Esophagus squamous epithelium (tissue), 5 donors: Measurements from ENCODE around the gene AGBL5. TPM values are rescaled to one million over a fixed set of nuclear protein-coding genes. Genes with fewer than 3 reads are reported as not detected.

Experiments used
- DNase-seq: peaks from one replicate; lab custom pipeline; 2025; lab: John Stamatoyannopoulos, UW
- H3K27ac ChIP-seq, 4 donors: fragments of 200-600 bp; sonication (generic); one replicate each; pipeline ENCODE4 v1.5.1; 2016 to 2019; ENCODE audit warnings: mild to moderate bottlenecking in 1 of 4
- H3K27me3 ChIP-seq, 4 donors: fragments of 200-600 bp; sonication (generic); 1 replicate in 3 of 4; 2 replicates in 1 of 4; pipeline versions ENCODE4 v1.5.1 to v1.6.0; 2017 to 2021; ENCODE audit warnings: antibody characterized with exemption in 1 of 4
- H3K36me3 ChIP-seq, 3 donors: fragments of 200-600 bp; sonication (generic); one replicate each; pipeline ENCODE4 v1.5.1; 2016 to 2019
- H3K4me1 ChIP-seq, 3 donors: fragments of 200-600 bp; sonication (generic); one replicate each; pipeline ENCODE4 v1.5.1; 2017 to 2019
- H3K4me3 ChIP-seq, 4 donors: fragments of 200-600 bp; sonication (generic); 1 replicate in 3 of 4; 2 replicates in 1 of 4; pipeline ENCODE4 v1.5.1; 2016 to 2019; ENCODE audit warnings: mild to moderate bottlenecking in 2 of 4, moderate library complexity in 1 of 4
- H3K9me3 ChIP-seq, 3 donors: fragments of 200-600 bp; sonication (generic); one replicate each; pipeline ENCODE4 v1.5.1; 2016 to 2019
- POLR2A ChIP-seq, 4 donors: fragments of 450-650 bp; IDR thresholded peaks; one replicate each; pipeline ENCODE4 v1.6.1; 2017; ENCODE audit warnings: antibody characterized with exemption in 4 of 4, mild to moderate bottlenecking in 4 of 4, moderate library complexity in 3 of 4
- WGBS, 2 donors: methylation state at CpG; one replicate each; pipeline ENCODE4 v1.1.5; 2018; 5-methylcytosine and 5-hydroxymethylcytosine counted together
- intact Hi-C: fragments of 100-400 bp; cut with DNase I; formaldehyde crosslinking; loops from one replicate; pipeline ENCODE4 v1.15.0; 2022
- total RNA-seq, 4 donors: library from RNA; depleted of rRNA; stranded (reverse); fragments of >200 nt; gene quantifications; one replicate each; pipeline ENCODE4 v1.1.0, GENCODE V29; 2016
- TF ChIP-seq, protein P1 (sequence below), 6 experiments: fragments of 450-650 bp in 4 of 6; fragments of 200-600 bp in 2 of 6; sonication (generic) in 2 of 6; IDR thresholded peaks; one replicate each; pipeline ENCODE4 v1.5.1; 2016 to 2019; ENCODE audit warnings: antibody characterized with exemption in 6 of 6, mild to moderate bottlenecking in 4 of 6, moderate library complexity in 4 of 6
- donor health status: DM: yes; HTN: yes; CAD: no.

Gene AGBL5
- total RNA-seq, 4 donors from 2014 or later = 4.7 to 12.4 (median 9.6) TPM

DNA sequence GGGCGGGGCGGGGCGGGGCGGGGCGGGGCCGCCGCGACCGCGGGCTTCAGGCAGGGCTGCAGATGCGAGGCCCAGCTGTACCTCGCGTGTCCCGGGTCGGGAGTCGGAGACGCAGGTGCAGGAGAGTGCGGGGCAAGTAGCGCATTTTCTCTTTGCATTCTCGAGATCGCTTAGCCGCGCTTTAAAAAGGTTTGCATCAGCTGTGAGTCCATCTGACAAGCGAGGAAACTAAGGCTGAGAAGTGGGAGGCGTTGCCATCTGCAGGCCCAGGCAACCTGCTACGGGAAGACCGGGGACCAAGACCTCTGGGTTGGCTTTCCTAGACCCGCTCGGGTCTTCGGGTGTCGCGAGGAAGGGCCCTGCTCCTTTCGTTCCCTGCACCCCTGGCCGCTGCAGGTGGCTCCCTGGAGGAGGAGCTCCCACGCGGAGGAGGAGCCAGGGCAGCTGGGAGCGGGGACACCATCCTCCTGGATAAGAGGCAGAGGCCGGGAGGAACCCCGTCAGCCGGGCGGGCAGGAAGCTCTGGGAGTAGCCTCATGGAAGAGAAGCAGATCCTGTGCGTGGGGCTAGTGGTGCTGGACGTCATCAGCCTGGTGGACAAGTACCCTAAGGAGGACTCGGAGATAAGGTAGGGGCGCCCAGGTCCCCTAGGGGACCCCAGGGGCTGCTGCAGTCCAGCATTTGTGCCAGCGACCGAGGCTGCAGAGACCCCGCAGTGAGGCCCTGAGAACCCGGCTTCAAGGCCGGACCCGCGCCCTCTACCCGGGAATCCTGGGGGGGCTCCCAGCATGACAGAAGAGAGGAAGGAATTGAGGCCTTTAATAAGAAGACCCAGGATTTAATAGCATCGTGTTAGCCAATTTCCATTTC, 35.5 kb downstream of the AGBL5 start, which contains the start of gene KHK:
TSS of gene KHK (plus strand) at position 49 of the 870 bp plus-strand sequence. CDS start at position 537, 488 bp downstream.
- intact Hi-C loops = loop anchor here (5.0 kb wide), 1 partner anchor 125 kb away; no protein-coding TSS in a partner anchor
- H3K36me3 ChIP-seq = no peaks in the 10 kb centered on the region
- TF ChIP-seq POLR2A (IDR thresholded peaks at IDR 0.05) = no peak
- TF ChIP-seq, protein P1, sequence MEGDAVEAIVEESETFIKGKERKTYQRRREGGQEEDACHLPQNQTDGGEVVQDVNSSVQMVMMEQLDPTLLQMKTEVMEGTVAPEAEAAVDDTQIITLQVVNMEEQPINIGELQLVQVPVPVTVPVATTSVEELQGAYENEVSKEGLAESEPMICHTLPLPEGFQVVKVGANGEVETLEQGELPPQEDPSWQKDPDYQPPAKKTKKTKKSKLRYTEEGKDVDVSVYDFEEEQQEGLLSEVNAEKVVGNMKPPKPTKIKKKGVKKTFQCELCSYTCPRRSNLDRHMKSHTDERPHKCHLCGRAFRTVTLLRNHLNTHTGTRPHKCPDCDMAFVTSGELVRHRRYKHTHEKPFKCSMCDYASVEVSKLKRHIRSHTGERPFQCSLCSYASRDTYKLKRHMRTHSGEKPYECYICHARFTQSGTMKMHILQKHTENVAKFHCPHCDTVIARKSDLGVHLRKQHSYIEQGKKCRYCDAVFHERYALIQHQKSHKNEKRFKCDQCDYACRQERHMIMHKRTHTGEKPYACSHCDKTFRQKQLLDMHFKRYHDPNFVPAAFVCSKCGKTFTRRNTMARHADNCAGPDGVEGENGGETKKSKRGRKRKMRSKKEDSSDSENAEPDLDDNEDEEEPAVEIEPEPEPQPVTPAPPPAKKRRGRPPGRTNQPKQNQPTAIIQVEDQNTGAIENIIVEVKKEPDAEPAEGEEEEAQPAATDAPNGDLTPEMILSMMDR (IDR thresholded peaks at IDR 0.05) = no peak
- peak within 1 kb of the TSS; percentile 59 to 75 (median 72) for H3K4me3 ChIP-seq
- WGBS, 2 donors = 9 to 10% methylated on average over 7 to 10 of the region's 54 CpGs
- peak within 1 kb of the TSS; percentile 86 to 96 (median 90) for H3K27ac ChIP-seq
- peaks cover 16 to 53% (median 17%) of the 10 kb centered on the region in 3 donors for H3K4me1 ChIP-seq
- DNase-seq = no peak
- H3K27me3 ChIP-seq = no peaks in the 10 kb centered on the region
- H3K9me3 ChIP-seq = no peaks in the 10 kb centered on the region

DNA sequence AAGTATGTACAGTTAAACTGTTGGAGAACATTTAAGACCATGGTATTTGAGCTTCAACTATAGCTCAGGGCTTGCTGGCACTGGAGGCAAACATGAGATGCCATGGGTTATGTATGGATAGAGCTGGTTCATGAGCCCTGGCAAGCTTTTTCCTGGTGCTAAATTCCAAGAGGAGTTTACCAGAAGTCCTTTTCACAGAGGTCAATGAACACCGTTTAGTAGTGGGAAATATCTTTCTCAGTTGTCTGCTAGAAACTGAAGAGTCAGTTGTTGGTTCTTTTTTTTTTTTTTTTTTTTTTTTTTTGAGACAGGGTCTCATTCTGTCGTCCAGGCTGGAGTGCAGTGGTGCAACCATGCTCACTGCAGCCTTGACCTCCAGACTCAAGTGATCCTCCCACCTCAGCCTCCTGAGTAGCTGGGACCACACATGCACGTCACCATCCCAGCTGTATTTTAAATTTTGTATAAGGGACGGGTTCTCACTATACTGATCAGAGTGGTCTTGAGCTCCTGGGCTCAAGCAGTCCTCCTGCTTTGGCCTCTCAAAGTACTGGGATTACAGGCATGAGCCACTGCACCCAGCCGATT, 36.4 kb downstream of the AGBL5 start:
- no peak for DNase-seq
- Histone ChIP-seq H3K27ac (no peak overlapping the region), H3K27me3 (no peaks in the 10 kb centered on the region), H3K4me1 (peaks cover 12 to 43% (median 15%) of the 10 kb centered on the region in 3 donors), H3K9me3 (no peaks in the 10 kb centered on the region), H3K36me3 (no peaks in the 10 kb centered on the region), H3K4me3 (no peak overlapping the region)
- TF ChIP-seq, protein P1 (IDR thresholded peaks at IDR 0.05) = no peak
- TF ChIP-seq POLR2A (IDR thresholded peaks at IDR 0.05) = no peak
- intact Hi-C loops = loop anchor here (5.0 kb wide), 1 partner anchor 126 kb away; no protein-coding TSS in a partner anchor
- WGBS, 2 donors = 75 to 91% methylated on average over 3 to 5 of the region's 5 CpGs

GRCh38 chr2:27088634-27089033, 37.2 kb downstream of the AGBL5 start:
- Histone ChIP-seq H3K36me3 (no peaks in the 10 kb centered on the region), H3K9me3 (no peaks in the 10 kb centered on the region), H3K4me3 (no peak overlapping the region), H3K27me3 (no peaks in the 10 kb centered on the region), H3K4me1 (peaks cover 12 to 36% (median 15%) of the 10 kb centered on the region in 3 donors), H3K27ac (no peak overlapping the region)
- no peak for TF ChIP-seq POLR2A (IDR thresholded peaks at IDR 0.05)
- TF ChIP-seq, protein P1 (IDR thresholded peaks at IDR 0.05) = no peak
- 79 to 85% methylated on average over 4 to 6 of the region's 6 CpGs for WGBS, 2 donors
- intact Hi-C loops = loop anchor here (5.0 kb wide), 1 partner anchor 126 kb away; no protein-coding TSS in a partner anchor
- DNase-seq = no peak

- Histone ChIP-seq H3K4me1 (peaks cover 12 to 29% (median 15%) of the 10 kb centered on the region in 3 donors), H3K27me3 (no peaks in the 10 kb centered on the region), H3K36me3 (no peaks in the 10 kb centered on the region), H3K4me3 (no peak overlapping the region), H3K9me3 (no peaks in the 10 kb centered on the region), H3K27ac (no peak overlapping the region)
- no peak for TF ChIP-seq POLR2A (IDR thresholded peaks at IDR 0.05)
- TF ChIP-seq, protein P1 (IDR thresholded peaks at IDR 0.05) = no peak
- WGBS, 2 donors = 79 to 90% methylated on average over 11 to 12 of the region's 14 CpGs
- intact Hi-C loops = loop anchor here (5.0 kb wide), 1 partner anchor 127 kb away; no protein-coding TSS in a partner anchor
- no peak for DNase-seq
These were observed 37.9 kb downstream of the AGBL5 start for GRCh38 chr2:27089111-27089954.
